GM20000 (cell line): ENCODE measurements around the gene DUSP22.

Experiments
- DNase-seq: peaks from one replicate; pipeline ENCODE4 v3.0.0; 2012; ENCODE audit warnings: low spot score
- CTCF ChIP-seq: IDR thresholded peaks from 2 replicates; pipeline ENCODE4 v1.5.1; 2012; ENCODE audit warnings: mild to moderate bottlenecking, control low read depth; ENCODE audit errors: extremely low read depth, missing control alignments

The DUSP22 gene

GRCh38 chr6:362231-362923 lies 70.1 kb downstream of the DUSP22 start:
- no peak for DNase-seq
- TF ChIP-seq CTCF = no peak

GRCh38 chr6:362924-363249 lies 70.6 kb downstream of the DUSP22 start:
- no peak for DNase-seq
- TF ChIP-seq CTCF = no peak

- no peak for DNase-seq
- TF ChIP-seq CTCF = no peak
These were observed 71.0 kb downstream of the DUSP22 start for GRCh38 chr6:363291-363690.

- no peak for TF ChIP-seq CTCF
- no peak for DNase-seq
These were observed 71.6 kb downstream of the DUSP22 start for GRCh38 chr6:363909-364308.

- TF ChIP-seq CTCF = no peak
- DNase-seq = peak; percentile 79
These were observed 72.6 kb downstream of the DUSP22 start for GRCh38 chr6:364609-365540.

GRCh38 chr6:365835-366234 lies 73.5 kb downstream of the DUSP22 start:
- no peak for DNase-seq
- TF ChIP-seq CTCF = no peak
